Activated naive CD8-positive, alpha-beta T cell treated with anti-CD3 and anti-CD28 coated beads, Interleukin-2, amount 10 ng/mL, durations not matched to agents 7 days and 5 days (primary cell): ENCODE measurements around the gene RB1. TPM values are rescaled to one million over a fixed set of nuclear protein-coding genes. Genes with fewer than 3 reads are reported as not detected.

Experiments used
- ATAC-seq: fragments of 150-1000 bp; cut with Tn5 transposase; one replicate; pipeline ENCODE4 v1.10.0; 2021; ENCODE audit warnings: low read depth, moderate library complexity
- POLR2A ChIA-PET: fragments of 350-600 bp; sonication (Branson Sonifier 250); formaldehyde crosslinking; loops from one replicate; lab custom pipeline; 2021; ENCODE audit warnings: antibody characterized with exemption; lab: Charles Lee
- DNase-seq: peaks from one replicate; pipeline ENCODE4 v3.0.0; 2021
- H3K27ac Mint-ChIP-seq: one replicate; pipeline ENCODE4 v1.8.0; 2022; ENCODE audit warnings: mild to moderate bottlenecking, mixed read lengths
- H3K27me3 Mint-ChIP-seq: one replicate; pipeline ENCODE4 v1.8.0; 2022; ENCODE audit warnings: mild to moderate bottlenecking, moderate library complexity, mixed read lengths
- H3K36me3 Mint-ChIP-seq: one replicate; pipeline ENCODE4 v1.8.0; 2021; ENCODE audit warnings: mild to moderate bottlenecking, mixed read lengths
- H3K4me1 Mint-ChIP-seq: one replicate; pipeline ENCODE4 v1.8.0; 2021; ENCODE audit warnings: mixed read lengths
- H3K4me3 Mint-ChIP-seq: one replicate; pipeline ENCODE4 v1.8.0; 2022; ENCODE audit warnings: mild to moderate bottlenecking, moderate library complexity, mixed read lengths
- H3K9me3 Mint-ChIP-seq: one replicate; pipeline ENCODE4 v1.8.0; 2021; ENCODE audit warnings: mixed read lengths
- total RNA-seq, 2 experiments: library from RNA; stranded (reverse); gene quantifications; one replicate each; pipeline ENCODE4 v1.2.3, GENCODE V29; 2021

RB1 gene
- total RNA-seq, 2 experiments from 2014 or later: 40.6 to 42.4 TPM

- Mint-ChIP-seq H3K9me3 (peaks cover 15% of the 10 kb centered on the region), H3K4me3 (no peak overlapping the region), H3K27me3 (no peaks in the 10 kb centered on the region), H3K27ac (no peak overlapping the region), H3K36me3 (peaks cover 73% of the 10 kb centered on the region), H3K4me1 (peaks cover 16% of the 10 kb centered on the region)
- POLR2A ChIA-PET: interaction anchor here (1.3 kb wide), 1 partner anchor 191 kb away, joined by 3 read pairs; no protein-coding TSS in a partner anchor
- no peak for DNase-seq
- no peak for ATAC-seq
Observed at GRCh38 chr13:48393030-48393697, 89.6 kb downstream of the RB1 start.

DNA sequence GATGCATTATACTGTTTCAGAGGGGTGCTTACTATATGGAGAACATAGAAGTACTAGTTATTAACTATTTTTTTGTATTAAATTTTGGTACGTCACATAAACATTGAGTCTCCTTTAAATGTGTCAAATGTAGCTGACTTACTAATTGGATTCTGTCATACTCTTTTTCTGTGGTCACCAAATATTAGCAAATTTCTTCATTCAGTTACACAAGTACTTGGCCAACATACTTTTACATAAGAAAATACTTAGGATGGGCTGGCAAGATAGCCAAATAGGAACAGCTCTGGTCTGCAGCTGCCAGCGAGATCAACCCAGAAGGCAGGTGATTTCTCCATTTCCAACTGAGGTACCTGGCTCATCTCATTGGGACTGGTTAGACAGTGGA is 90.1 kb downstream of the RB1 start:
- POLR2A ChIA-PET: no interaction called here
- Mint-ChIP-seq H3K27me3 (no peaks in the 10 kb centered on the region), H3K9me3 (peaks cover 15% of the 10 kb centered on the region), H3K27ac (no peak overlapping the region), H3K36me3 (peaks cover 71% of the 10 kb centered on the region), H3K4me3 (no peak overlapping the region), H3K4me1 (peaks cover 18% of the 10 kb centered on the region)
- DNase-seq (no peak), ATAC-seq (no peak)

GRCh38 chr13:48397744-48398143 is 94.2 kb downstream of the RB1 start:
- peaks cover 50% of the 10 kb centered on the region for H3K36me3 Mint-ChIP-seq
- POLR2A ChIA-PET: interaction anchor here (1.1 kb wide), 2 partner anchors 100 to 182 kb away, joined by 3 read pairs; no protein-coding TSS in a partner anchor
- H3K4me3 Mint-ChIP-seq: no peak overlapping the region
- ATAC-seq: no peak
- peaks cover 12% of the 10 kb centered on the region for H3K9me3 Mint-ChIP-seq
- no peak for DNase-seq
- no peaks in the 10 kb centered on the region for H3K27me3 Mint-ChIP-seq
- peaks cover 30% of the 10 kb centered on the region for H3K4me1 Mint-ChIP-seq
- no peak overlapping the region for H3K27ac Mint-ChIP-seq

DNA sequence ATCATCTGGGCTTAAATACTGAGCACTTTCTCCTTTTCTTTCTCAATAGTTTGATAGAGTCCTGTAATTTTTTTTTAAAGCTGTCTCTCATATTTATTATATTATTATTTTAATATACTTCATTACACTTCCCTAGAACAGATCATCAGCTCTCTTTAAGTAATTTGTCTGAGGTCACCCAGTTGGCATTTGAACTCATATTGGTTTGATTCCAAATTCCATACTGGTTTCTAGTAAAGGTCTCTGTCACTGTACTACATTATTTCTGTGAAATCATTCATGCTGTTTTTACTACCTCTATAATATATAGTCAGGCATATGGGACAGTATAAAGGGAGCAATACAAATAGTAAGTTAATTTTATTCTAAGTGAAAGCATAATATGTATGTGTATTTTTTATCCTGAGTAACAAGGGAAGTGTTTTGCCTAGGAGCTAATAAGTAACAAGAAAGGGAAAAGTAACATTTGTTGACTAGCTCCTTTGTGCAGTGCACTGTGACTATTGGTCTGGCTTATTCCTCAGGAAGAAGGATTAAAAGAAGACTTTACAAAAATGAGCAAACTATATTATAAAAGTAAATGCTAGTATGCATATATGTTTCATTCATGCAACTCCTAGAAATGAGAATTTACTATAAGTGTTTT is 95.0 kb downstream of the RB1 start:
- ATAC-seq (no peak), DNase-seq (no peak)
- peaks cover 12% of the 10 kb centered on the region for H3K9me3 Mint-ChIP-seq
- peaks cover 33% of the 10 kb centered on the region for H3K4me1 Mint-ChIP-seq
- H3K4me3 Mint-ChIP-seq: no peak overlapping the region
- H3K27me3 Mint-ChIP-seq: no peaks in the 10 kb centered on the region
- POLR2A ChIA-PET: interaction anchor here (1.1 kb wide), 2 partner anchors 100 to 181 kb away, joined by 3 read pairs; no protein-coding TSS in a partner anchor
- peaks cover 43% of the 10 kb centered on the region for H3K36me3 Mint-ChIP-seq
- H3K27ac Mint-ChIP-seq: no peak overlapping the region

DNA sequence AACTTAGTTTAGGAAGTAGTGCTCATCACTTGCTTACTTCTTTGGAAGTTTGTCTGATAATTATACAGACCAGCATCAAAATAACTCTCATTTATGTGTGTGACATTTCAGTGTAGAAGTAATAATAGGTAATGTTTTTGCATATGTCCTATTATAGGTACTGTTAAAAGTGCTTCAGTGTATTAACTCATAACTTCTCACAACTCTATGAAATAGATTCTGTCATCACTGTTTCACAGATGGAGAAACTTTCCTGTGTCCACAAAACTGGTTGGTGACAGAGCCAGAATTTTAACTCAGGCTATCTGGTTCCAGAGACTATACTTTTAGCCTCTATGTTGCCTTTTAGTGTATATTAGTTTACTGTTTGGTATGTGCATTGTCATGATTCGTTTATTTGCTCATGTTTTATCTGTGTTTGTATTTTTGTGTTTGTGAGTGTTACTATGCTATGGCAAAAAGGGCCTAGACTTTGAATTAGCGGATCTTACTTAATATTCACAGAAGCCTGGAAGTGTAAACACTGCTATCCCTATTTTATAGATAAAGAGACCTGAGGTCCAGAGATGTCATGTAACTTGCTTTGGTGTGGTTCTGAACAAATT is 96.6 kb downstream of the RB1 start:
- H3K36me3 Mint-ChIP-seq: peaks cover 35% of the 10 kb centered on the region
- no peak overlapping the region for H3K4me3 Mint-ChIP-seq
- peak overlapping the region; percentile 59 for H3K27ac Mint-ChIP-seq
- ATAC-seq (no peak), DNase-seq (no peak)
- H3K27me3 Mint-ChIP-seq: no peaks in the 10 kb centered on the region
- H3K4me1 Mint-ChIP-seq: peaks cover 40% of the 10 kb centered on the region
- POLR2A ChIA-PET: interaction anchor here (1.0 to 3.4 kb wide), 3 partner anchors 92 to 180 kb away, joined by 6 to 14 read pairs (median 8); partner anchors contain the start of gene RCBTB2
- H3K9me3 Mint-ChIP-seq: peaks cover 12% of the 10 kb centered on the region

GRCh38 chr13:48400850-48401291 is 97.3 kb downstream of the RB1 start:
- Mint-ChIP-seq H3K4me3 (peak overlapping the region; percentile 69), H3K27ac (peak overlapping the region; percentile 74), H3K36me3 (peaks cover 31% of the 10 kb centered on the region), H3K9me3 (peaks cover 7% of the 10 kb centered on the region), H3K4me1 (peaks cover 40% of the 10 kb centered on the region), H3K27me3 (no peaks in the 10 kb centered on the region)
- no peak for DNase-seq
- peak; percentile 66 for ATAC-seq
- POLR2A ChIA-PET: interaction anchor here (0.9 to 3.4 kb wide), 6 partner anchors 92 to 179 kb away, joined by 3 to 14 read pairs (median 5); partner anchors contain the start of gene RCBTB2

DNA sequence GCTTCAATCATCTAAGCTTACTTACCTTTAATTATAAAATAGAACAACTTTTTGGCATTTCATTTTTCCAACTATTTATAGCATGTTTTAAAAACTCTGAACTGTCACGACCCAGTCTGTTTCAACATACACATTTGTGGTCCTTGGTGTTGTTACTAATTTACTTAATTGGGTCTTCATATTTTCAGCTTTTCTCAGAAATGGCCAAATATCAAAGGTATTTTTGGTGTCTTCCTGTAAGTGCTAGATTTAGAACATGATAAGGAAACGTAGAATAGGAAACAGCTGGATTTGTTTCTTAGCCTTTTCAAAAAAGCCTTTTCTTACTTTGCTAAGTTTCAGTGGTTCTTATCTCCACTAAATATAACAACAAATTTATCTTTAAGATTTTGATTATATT is 97.9 kb downstream of the RB1 start:
- H3K36me3 Mint-ChIP-seq: peaks cover 32% of the 10 kb centered on the region
- peaks cover 42% of the 10 kb centered on the region for H3K4me1 Mint-ChIP-seq
- ATAC-seq: no peak
- peaks cover 4% of the 10 kb centered on the region for H3K9me3 Mint-ChIP-seq
- no peak for DNase-seq
- peak overlapping the region; percentile 50 for H3K27ac Mint-ChIP-seq
- POLR2A ChIA-PET: interaction anchor here (0.9 to 3.4 kb wide), 7 partner anchors 11 to 178 kb away, joined by 3 to 14 read pairs (median 5); partner anchors contain the start of genes LPAR6 and RCBTB2
- H3K4me3 Mint-ChIP-seq: peak overlapping the region; percentile 60
- no peaks in the 10 kb centered on the region for H3K27me3 Mint-ChIP-seq

GRCh38 chr13:48402325-48402932 is 98.9 kb downstream of the RB1 start:
- Mint-ChIP-seq H3K4me1 (peaks cover 41% of the 10 kb centered on the region), H3K27ac (peak overlapping the region; percentile 75), H3K4me3 (peak overlapping the region; percentile 57), H3K36me3 (peaks cover 29% of the 10 kb centered on the region), H3K9me3 (no peaks in the 10 kb centered on the region), H3K27me3 (no peaks in the 10 kb centered on the region)
- DNase-seq (no peak), ATAC-seq (no peak)
- POLR2A ChIA-PET: interaction anchor here (0.9 to 3.4 kb wide), 6 partner anchors 10 to 178 kb away, joined by 3 to 14 read pairs (median 4); partner anchors contain the start of genes LPAR6 and RCBTB2

- ATAC-seq (peak; percentile 84), DNase-seq (no peak)
- Mint-ChIP-seq H3K36me3 (peaks cover 28% of the 10 kb centered on the region), H3K27me3 (no peaks in the 10 kb centered on the region), H3K27ac (peak overlapping the region; percentile 92), H3K4me3 (peak overlapping the region; percentile 82), H3K4me1 (peaks cover 42% of the 10 kb centered on the region), H3K9me3 (no peaks in the 10 kb centered on the region)
- POLR2A ChIA-PET: interaction anchor here (0.7 to 3.4 kb wide), 7 partner anchors 9 to 177 kb away, joined by 3 to 14 read pairs (median 4); partner anchors contain the start of genes LPAR6 and RCBTB2
Observed at GRCh38 chr13:48403151-48403631, 99.6 kb downstream of the RB1 start.

DNA sequence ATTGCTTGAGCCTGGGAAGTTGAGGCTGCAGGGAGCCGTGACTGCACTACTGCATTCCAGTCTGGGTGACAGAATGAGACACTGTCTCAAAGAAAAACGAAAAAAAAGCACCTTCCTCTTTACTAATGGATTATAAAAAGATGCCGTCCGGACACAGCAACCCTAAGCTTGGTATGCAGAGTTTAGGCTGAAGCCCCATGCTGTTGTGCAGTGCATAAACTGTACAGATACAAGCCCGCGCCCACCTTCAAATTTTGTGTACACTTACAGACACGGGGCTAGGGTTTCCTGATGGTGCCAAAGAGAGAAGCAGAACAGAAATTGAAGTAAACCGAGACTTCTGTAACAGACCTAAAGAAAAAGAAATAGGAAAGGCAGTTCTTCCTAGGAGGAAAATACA is 100.4 kb downstream of the RB1 start:
- Mint-ChIP-seq H3K36me3 (peaks cover 31% of the 10 kb centered on the region), H3K4me1 (peaks cover 45% of the 10 kb centered on the region), H3K27me3 (no peaks in the 10 kb centered on the region), H3K4me3 (peak overlapping the region; percentile 14), H3K9me3 (no peaks in the 10 kb centered on the region), H3K27ac (peak overlapping the region; percentile 92)
- DNase-seq: no peak
- POLR2A ChIA-PET: interaction anchor here (1.6 to 3.4 kb wide), 2 partner anchors 9 to 128 kb away, joined by 5 to 14 read pairs; partner anchors contain the start of genes LPAR6 and RCBTB2
- no peak for ATAC-seq

DNA sequence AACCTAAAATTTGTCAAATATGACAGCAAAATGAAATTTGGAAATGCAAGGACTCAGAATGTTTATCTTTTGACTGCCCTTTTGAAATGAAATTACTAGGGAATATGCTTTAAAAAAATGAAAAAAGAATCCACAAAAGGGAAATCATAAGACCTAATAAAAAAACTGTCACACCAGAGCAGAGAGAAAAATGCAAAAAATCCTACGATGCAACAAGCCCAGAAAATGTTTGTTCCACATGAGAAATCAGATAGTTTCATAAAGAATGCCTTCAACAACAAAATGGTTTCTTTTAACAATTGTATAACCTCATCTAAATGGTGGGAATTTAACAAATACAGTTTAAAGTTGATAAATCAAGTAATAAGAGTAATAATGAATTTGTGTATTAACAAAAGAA is 101.4 kb downstream of the RB1 start:
- H3K27me3 Mint-ChIP-seq: no peaks in the 10 kb centered on the region
- H3K9me3 Mint-ChIP-seq: no peaks in the 10 kb centered on the region
- POLR2A ChIA-PET: interaction anchor here (0.7 kb wide), 1 partner anchor 178 kb away, joined by 3 read pairs; no protein-coding TSS in a partner anchor
- no peak for ATAC-seq
- peaks cover 47% of the 10 kb centered on the region for H3K4me1 Mint-ChIP-seq
- no peak for DNase-seq
- peaks cover 38% of the 10 kb centered on the region for H3K36me3 Mint-ChIP-seq
- no peak overlapping the region for H3K4me3 Mint-ChIP-seq
- no peak overlapping the region for H3K27ac Mint-ChIP-seq

DNA sequence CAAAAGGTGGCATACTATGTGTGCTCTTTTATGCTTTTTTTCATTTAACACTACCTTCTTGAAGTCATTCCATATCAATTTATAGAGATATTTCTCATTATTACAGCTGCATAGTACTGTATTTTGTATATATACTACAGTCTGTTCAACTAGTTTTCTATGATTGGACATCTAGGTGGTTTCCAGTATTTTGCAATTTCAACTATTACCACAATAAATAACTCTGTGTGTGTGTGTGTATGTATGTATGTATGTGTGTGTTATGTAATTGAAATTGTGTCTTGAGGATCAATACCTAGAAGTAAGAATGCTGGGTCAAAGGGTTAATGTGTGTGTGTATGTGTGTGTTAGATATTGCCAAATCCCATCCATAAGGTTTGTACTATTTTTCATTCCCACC is 102.3 kb downstream of the RB1 start:
- ATAC-seq: no peak
- Mint-ChIP-seq H3K27me3 (no peaks in the 10 kb centered on the region), H3K9me3 (no peaks in the 10 kb centered on the region), H3K36me3 (peaks cover 44% of the 10 kb centered on the region), H3K27ac (no peak overlapping the region), H3K4me1 (peaks cover 47% of the 10 kb centered on the region), H3K4me3 (no peak overlapping the region)
- POLR2A ChIA-PET: no interaction called here
- DNase-seq: no peak
